Activated T-cell treated with anti-CD3 and anti-CD28 coated beads, Interleukin-2, amount 50 U/mL, for 24 hours (primary cell): ENCODE measurements around the gene CLEC7A.

ENCODE experiments used
- DNase-seq: peaks from one replicate; pipeline ENCODE4 v3.0.0-alpha.2; 2020
- H3K27ac Mint-ChIP-seq: 2 replicates; pipeline ENCODE4 v1.8.0; 2020; ENCODE audit warnings: mild to moderate bottlenecking, mixed read lengths
- H3K27me3 Mint-ChIP-seq: 2 replicates; pipeline ENCODE4 v1.8.0; 2020; ENCODE audit warnings: mixed read lengths
- H3K36me3 Mint-ChIP-seq: 2 replicates; pipeline ENCODE4 v1.8.0; 2020; ENCODE audit warnings: low read depth, mixed read lengths
- H3K4me1 Mint-ChIP-seq: 2 replicates; pipeline ENCODE4 v1.8.0; 2020; ENCODE audit warnings: low read depth, mixed read lengths
- H3K4me3 Mint-ChIP-seq: 2 replicates; pipeline ENCODE4 v1.8.0; 2020; ENCODE audit warnings: mild to moderate bottlenecking, moderate library complexity, mixed read lengths
- H3K9me3 Mint-ChIP-seq: 2 replicates; pipeline ENCODE4 v1.8.0; 2020; ENCODE audit warnings: mixed read lengths

CLEC7A gene

GRCh38 chr12:10155966-10156365 lies 26.0 kb upstream of the CLEC7A start:
- no peak for DNase-seq
- Mint-ChIP-seq H3K4me3 (no peak overlapping the region), H3K9me3 (no peaks in the 10 kb centered on the region), H3K36me3 (no peaks in the 10 kb centered on the region), H3K27ac (no peak overlapping the region), H3K27me3 (peaks cover 12% of the 10 kb centered on the region), H3K4me1 (peaks cover 14% of the 10 kb centered on the region)

GRCh38 chr12:10154145-10154496 lies 24.1 kb upstream of the CLEC7A start:
- no peak overlapping the region for H3K27ac Mint-ChIP-seq
- H3K9me3 Mint-ChIP-seq = no peaks in the 10 kb centered on the region
- H3K4me1 Mint-ChIP-seq = peaks cover 14% of the 10 kb centered on the region
- DNase-seq = no peak
- peak overlapping the region; percentile 85 for H3K4me3 Mint-ChIP-seq
- no peaks in the 10 kb centered on the region for H3K36me3 Mint-ChIP-seq
- H3K27me3 Mint-ChIP-seq = peaks cover 12% of the 10 kb centered on the region

- Mint-ChIP-seq H3K27ac (peak overlapping the region; percentile 76), H3K36me3 (no peaks in the 10 kb centered on the region), H3K27me3 (peaks cover 12% of the 10 kb centered on the region), H3K4me1 (peaks cover 14% of the 10 kb centered on the region), H3K4me3 (peak overlapping the region; percentile 85), H3K9me3 (no peaks in the 10 kb centered on the region)
- DNase-seq = peak; percentile 81
Observed at GRCh38 chr12:10153271-10154144, 23.5 kb upstream of the CLEC7A start.

GRCh38 chr12:10151621-10152020 lies 21.6 kb upstream of the CLEC7A start:
- no peak for DNase-seq
- Mint-ChIP-seq H3K9me3 (no peaks in the 10 kb centered on the region), H3K27ac (no peak overlapping the region), H3K4me1 (peaks cover 21% of the 10 kb centered on the region), H3K36me3 (no peaks in the 10 kb centered on the region), H3K4me3 (no peak overlapping the region), H3K27me3 (peaks cover 12% of the 10 kb centered on the region)

- H3K27me3 Mint-ChIP-seq = no peaks in the 10 kb centered on the region
- no peak for DNase-seq
- no peak overlapping the region for H3K4me3 Mint-ChIP-seq
- H3K9me3 Mint-ChIP-seq = no peaks in the 10 kb centered on the region
- peak overlapping the region; percentile 13 for H3K27ac Mint-ChIP-seq
- H3K36me3 Mint-ChIP-seq = no peaks in the 10 kb centered on the region
- H3K4me1 Mint-ChIP-seq = peaks cover 8% of the 10 kb centered on the region
Observed at GRCh38 chr12:10147714-10148403, 17.9 kb upstream of the CLEC7A start.

GRCh38 chr12:10142976-10143589 lies 13.1 kb upstream of the CLEC7A start:
- Mint-ChIP-seq H3K4me3 (no peak overlapping the region), H3K27ac (no peak overlapping the region), H3K9me3 (no peaks in the 10 kb centered on the region), H3K4me1 (peaks cover 6% of the 10 kb centered on the region), H3K27me3 (peaks cover 3% of the 10 kb centered on the region), H3K36me3 (no peaks in the 10 kb centered on the region)
- DNase-seq = no peak

GRCh38 chr12:10140001-10140400 lies 10.0 kb upstream of the CLEC7A start:
- Mint-ChIP-seq H3K9me3 (no peaks in the 10 kb centered on the region), H3K4me1 (no peaks in the 10 kb centered on the region)
- DNase-seq = peak; percentile 42

GRCh38 chr12:10136637-10137205 lies 6.7 kb upstream of the CLEC7A start:
- no peak for DNase-seq
- Mint-ChIP-seq H3K9me3 (no peaks in the 10 kb centered on the region), H3K4me3 (no peak overlapping the region), H3K4me1 (no peaks in the 10 kb centered on the region), H3K36me3 (no peaks in the 10 kb centered on the region), H3K27me3 (peaks cover 14% of the 10 kb centered on the region), H3K27ac (no peak overlapping the region)

More at GRCh38 chr12:10140001-10140400, 10.0 kb upstream of the CLEC7A start:
- no peaks in the 10 kb centered on the region for H3K36me3 Mint-ChIP-seq
- no peak overlapping the region for H3K27ac Mint-ChIP-seq
- H3K27me3 Mint-ChIP-seq = peaks cover 3% of the 10 kb centered on the region
- H3K4me3 Mint-ChIP-seq = no peak overlapping the region

- no peak for DNase-seq
- Mint-ChIP-seq H3K36me3 (no peaks in the 10 kb centered on the region), H3K4me1 (peaks cover 10% of the 10 kb centered on the region), H3K27ac (no peak overlapping the region), H3K27me3 (peaks cover 14% of the 10 kb centered on the region), H3K4me3 (no peak overlapping the region), H3K9me3 (no peaks in the 10 kb centered on the region)
Observed at GRCh38 chr12:10135126-10135525, 5.1 kb upstream of the CLEC7A start.

- H3K27ac Mint-ChIP-seq = no peak overlapping the region
Observed at GRCh38 chr12:10132850-10133370, 2.9 kb upstream of the CLEC7A start.

GRCh38 chr12:10131111-10131690 lies 1.2 kb upstream of the CLEC7A start:
- H3K4me3 Mint-ChIP-seq = no peak overlapping the region
- H3K27ac Mint-ChIP-seq = no peak overlapping the region
- no peak for DNase-seq
- no peaks in the 10 kb centered on the region for H3K36me3 Mint-ChIP-seq
- peaks cover 18% of the 10 kb centered on the region for H3K27me3 Mint-ChIP-seq
- H3K9me3 Mint-ChIP-seq = no peaks in the 10 kb centered on the region
- H3K4me1 Mint-ChIP-seq = peaks cover 22% of the 10 kb centered on the region

More at GRCh38 chr12:10132850-10133370, 2.9 kb upstream of the CLEC7A start:
- Mint-ChIP-seq H3K4me1 (peaks cover 22% of the 10 kb centered on the region), H3K27me3 (peaks cover 11% of the 10 kb centered on the region), H3K4me3 (no peak overlapping the region), H3K9me3 (no peaks in the 10 kb centered on the region), H3K36me3 (no peaks in the 10 kb centered on the region)
- DNase-seq = no peak

- no peak overlapping the region for H3K4me3 Mint-ChIP-seq
- H3K4me1 Mint-ChIP-seq = peaks cover 22% of the 10 kb centered on the region
- DNase-seq = no peak
- no peak overlapping the region for H3K27ac Mint-ChIP-seq
- H3K36me3 Mint-ChIP-seq = no peaks in the 10 kb centered on the region
- no peaks in the 10 kb centered on the region for H3K9me3 Mint-ChIP-seq
- peaks cover 20% of the 10 kb centered on the region for H3K27me3 Mint-ChIP-seq
Observed at GRCh38 chr12:10128687-10129086, 1.3 kb downstream of the CLEC7A start.

GRCh38 chr12:10126413-10126812 lies 3.6 kb downstream of the CLEC7A start:
- H3K36me3 Mint-ChIP-seq = no peaks in the 10 kb centered on the region
- no peak overlapping the region for H3K27ac Mint-ChIP-seq
- H3K4me1 Mint-ChIP-seq = peaks cover 22% of the 10 kb centered on the region

GRCh38 chr12:10122689-10123088 lies 7.3 kb downstream of the CLEC7A start:
- no peaks in the 10 kb centered on the region for H3K4me1 Mint-ChIP-seq
- peaks cover 7% of the 10 kb centered on the region for H3K27me3 Mint-ChIP-seq
- no peak overlapping the region for H3K27ac Mint-ChIP-seq
- no peak overlapping the region for H3K4me3 Mint-ChIP-seq
- no peaks in the 10 kb centered on the region for H3K9me3 Mint-ChIP-seq
- no peaks in the 10 kb centered on the region for H3K36me3 Mint-ChIP-seq
- no peak for DNase-seq

More at GRCh38 chr12:10126413-10126812, 3.6 kb downstream of the CLEC7A start:
- Mint-ChIP-seq H3K4me3 (no peak overlapping the region), H3K27me3 (peaks cover 9% of the 10 kb centered on the region), H3K9me3 (no peaks in the 10 kb centered on the region)
- no peak for DNase-seq
